DND-41 (cell line): ENCODE data around the gene C3orf20.

Source experiments
- EZH2 ChIP-seq: IDR thresholded peaks from 3 replicates; pipeline ENCODE4 v1.6.1; 2012; ENCODE audit warnings: borderline replicate concordance, low read depth, mild to moderate bottlenecking, moderate library complexity, low read length, inconsistent platforms; ENCODE audit not compliant: severe bottlenecking
- TF ChIP-seq, protein P1 (sequence below): IDR thresholded peaks from 2 replicates; pipeline ENCODE4 v1.5.1; 2012; ENCODE audit warnings: borderline replicate concordance, low read length, moderate library complexity, mild to moderate bottlenecking; ENCODE audit not compliant: poor library complexity, severe bottlenecking; ENCODE audit errors: extremely low read depth

DNA sequence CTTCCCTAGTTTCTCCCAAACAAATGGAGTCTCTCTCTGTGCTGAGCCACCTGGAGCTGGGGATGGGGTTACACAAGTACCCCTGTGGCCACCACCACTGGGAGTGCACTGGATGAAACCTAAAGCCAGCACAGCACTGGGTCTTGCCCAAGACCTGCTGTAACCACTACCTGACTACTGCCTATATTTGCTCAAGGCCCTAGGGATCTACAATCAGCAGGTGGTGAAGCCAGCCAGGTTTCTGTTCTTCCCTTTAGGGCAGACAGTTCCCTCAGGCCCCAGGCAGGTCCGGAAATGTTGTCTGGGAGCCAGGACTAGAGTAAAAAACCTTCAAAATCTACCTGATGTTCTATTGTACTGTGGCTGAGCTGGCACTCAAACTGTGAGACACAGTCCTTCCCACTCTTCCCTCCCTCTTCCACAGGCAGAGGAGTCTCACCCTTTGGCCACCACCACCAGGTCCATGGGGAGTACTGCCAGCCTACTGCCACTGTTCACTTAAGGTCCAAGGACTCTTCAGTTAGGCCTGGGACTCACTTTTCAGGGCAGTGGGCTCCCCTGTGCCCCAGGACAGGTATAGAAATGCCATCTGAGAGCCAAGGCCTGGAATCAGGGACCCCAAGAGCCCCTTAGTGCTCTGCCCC, 23.8 kb downstream of the C3orf20 start:
- TF ChIP-seq, protein P1, sequence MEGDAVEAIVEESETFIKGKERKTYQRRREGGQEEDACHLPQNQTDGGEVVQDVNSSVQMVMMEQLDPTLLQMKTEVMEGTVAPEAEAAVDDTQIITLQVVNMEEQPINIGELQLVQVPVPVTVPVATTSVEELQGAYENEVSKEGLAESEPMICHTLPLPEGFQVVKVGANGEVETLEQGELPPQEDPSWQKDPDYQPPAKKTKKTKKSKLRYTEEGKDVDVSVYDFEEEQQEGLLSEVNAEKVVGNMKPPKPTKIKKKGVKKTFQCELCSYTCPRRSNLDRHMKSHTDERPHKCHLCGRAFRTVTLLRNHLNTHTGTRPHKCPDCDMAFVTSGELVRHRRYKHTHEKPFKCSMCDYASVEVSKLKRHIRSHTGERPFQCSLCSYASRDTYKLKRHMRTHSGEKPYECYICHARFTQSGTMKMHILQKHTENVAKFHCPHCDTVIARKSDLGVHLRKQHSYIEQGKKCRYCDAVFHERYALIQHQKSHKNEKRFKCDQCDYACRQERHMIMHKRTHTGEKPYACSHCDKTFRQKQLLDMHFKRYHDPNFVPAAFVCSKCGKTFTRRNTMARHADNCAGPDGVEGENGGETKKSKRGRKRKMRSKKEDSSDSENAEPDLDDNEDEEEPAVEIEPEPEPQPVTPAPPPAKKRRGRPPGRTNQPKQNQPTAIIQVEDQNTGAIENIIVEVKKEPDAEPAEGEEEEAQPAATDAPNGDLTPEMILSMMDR = no peak
- no peak for TF ChIP-seq EZH2
